HG02571 (cell line): ENCODE data around the gene STARD8.
"Not testable (repeated sequence)": the region's sequence is repeated elsewhere in the genome, so short reads cannot be mapped to it uniquely, and the experiment has no call there.

ENCODE experiments used
- ATAC-seq: cut with Tn5 transposase; IDR thresholded peaks from one replicate; pipeline ENCODE4 v1.9.1; 2021; ENCODE audit warnings: mild to moderate bottlenecking, moderate library complexity; ENCODE audit not compliant: unreplicated experiment

Gene STARD8

DNA sequence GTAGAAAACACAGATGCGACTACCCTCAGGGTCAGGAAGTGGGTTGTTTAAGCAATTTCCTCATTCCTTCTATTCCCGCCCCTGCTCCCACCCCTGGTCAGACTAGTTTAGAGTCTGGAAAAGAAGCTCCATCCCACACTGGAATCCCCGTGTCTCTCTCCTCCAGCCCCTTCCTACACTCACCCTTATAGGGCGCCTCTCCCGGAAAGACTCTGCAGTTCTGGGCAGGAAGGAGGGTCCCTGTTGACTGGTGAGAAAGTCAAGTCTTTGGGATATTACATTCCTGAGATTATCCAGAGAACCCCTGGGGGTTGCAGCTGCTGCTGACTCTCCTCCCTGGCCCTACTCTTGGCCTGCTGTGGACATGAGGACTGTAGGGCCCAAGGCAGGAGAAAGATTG is 11.9 kb downstream of the STARD8 start:
- ATAC-seq = no peak

DNA sequence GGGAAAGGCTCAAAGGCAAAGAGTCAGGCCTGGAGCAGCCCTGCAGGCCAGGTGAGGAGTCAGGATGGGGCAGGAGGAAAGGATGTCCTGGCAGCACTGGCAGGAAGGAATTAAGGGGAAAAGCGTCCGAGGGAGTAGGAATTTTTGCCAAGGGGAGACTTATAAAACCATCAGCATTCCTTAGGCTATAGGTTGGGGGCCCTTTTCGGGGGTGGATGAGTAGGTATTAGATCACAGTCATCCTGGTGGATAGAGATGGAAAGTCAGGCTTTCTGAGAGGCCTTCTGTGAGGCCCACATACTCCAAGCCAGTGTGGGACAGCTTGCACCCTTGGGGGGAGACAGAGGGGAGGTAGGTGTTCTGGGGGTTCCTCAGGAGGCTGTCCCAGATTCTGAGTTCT is 12.3 kb downstream of the STARD8 start:
- no peak for ATAC-seq

DNA sequence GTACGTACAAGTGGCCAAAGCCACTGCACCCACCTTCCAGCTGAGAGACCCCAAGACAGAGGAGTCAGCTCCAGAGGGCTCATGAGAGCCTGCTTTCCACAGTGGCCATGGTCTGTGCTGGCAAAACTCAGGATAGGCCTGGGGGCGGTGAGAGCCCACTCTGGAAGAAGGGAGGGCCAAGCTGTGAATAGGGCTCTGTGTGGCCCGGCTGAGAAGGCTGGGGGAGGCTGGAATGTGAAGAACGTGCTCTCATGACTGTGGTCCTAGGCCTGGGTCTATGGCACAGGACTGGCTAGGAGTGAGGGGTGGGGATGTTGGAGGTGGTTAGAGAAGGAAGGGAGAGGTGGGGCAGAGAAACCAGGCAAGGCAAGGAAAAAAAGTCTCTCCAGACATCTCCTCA is 13.3 kb downstream of the STARD8 start:
- no peak for ATAC-seq

DNA sequence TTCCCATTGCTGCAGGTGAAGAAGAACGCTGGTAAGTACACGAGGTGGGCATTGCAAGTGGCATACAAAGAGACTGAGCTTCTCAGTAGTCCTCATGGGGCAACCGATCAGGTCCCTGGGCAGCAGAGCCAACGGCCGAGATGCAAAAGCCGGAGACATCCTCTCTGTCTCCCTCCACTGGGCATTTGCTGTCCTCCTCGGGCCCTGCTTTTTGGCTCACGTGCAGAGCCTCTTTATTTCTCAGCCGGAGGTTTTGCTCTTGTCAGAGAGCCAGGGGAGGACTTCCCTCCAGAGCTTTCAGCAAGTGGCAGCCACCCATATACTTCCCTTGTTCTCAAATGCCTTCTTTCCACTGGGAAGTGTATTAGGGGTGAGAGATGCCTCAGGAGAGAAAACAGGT is 18.0 kb downstream of the STARD8 start:
- no peak for ATAC-seq

DNA sequence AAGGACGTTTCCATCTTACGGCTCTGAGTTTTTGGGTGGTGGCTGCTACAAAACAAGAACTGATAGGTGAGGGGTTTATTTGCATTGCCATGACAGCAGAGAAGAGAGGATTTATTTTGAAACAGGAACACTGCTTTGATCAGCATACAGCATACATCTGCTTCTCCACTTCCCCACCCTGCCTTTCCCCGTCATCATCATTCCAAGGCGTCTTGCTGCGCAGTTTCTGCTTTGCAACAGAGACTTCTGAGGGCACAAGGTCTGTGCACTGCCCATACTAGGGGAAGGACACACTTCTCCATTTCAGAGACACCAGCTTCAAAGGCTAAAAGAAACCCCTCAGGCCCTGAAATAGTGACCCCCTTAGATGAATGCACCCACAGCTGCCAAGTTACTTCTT is 19.1 kb downstream of the STARD8 start:
- ATAC-seq = no peak

DNA sequence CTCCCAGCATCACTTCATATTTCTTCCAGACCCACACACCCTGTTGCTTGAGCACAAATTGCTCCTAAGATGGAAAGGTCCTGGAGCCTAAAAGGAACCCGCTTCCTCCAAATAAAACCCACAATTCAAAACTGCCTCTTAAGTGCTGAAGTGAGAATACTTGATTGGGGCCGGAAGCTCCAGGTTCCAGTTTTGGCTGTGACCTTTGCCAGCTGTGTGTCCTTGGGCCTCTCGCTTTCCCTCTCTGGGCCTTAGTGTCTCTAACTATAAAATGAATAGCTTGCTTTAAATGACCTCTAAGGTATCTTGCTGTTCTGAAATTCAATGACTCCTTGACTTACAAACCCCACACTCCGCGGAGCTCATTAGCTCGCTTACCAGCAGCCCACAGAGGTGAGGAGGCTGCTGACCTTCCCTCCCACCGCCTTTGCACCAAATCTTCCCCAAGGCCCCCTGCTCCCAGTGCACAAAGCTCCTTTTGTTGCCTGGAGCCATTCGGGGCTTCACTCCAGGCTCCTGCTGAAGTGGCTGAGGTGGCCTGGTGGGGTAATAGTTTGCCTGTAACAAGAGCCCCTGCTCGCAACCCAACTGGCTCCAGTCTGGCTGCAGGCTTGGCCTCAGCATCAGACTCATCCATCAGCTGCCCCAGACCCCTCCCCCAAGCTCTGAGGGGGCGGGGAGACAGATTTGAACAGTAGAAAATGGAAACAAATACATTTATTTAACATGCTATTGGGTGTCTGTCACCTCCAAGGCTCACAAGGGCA is 21.8 kb downstream of the STARD8 start:
- ATAC-seq = no peak

DNA sequence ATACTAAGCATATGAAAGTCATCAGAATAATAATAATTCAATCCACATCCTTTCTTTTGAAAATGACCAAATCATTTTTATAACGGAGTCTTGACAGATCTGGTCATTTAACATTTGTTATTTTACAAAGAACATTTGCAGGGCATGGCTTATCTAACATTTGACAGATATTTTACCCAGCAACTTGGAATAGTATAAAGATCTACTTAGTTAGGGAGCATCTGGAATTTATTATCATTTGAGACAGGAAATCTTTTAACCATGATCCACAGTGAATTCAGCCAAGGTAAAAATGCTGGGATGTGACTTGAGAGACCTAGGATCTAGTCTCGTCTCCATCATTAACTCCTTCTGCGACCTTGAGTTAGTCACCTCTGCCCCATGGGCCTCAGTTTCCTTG is 22.4 kb downstream of the STARD8 start:
- ATAC-seq = no peak

DNA sequence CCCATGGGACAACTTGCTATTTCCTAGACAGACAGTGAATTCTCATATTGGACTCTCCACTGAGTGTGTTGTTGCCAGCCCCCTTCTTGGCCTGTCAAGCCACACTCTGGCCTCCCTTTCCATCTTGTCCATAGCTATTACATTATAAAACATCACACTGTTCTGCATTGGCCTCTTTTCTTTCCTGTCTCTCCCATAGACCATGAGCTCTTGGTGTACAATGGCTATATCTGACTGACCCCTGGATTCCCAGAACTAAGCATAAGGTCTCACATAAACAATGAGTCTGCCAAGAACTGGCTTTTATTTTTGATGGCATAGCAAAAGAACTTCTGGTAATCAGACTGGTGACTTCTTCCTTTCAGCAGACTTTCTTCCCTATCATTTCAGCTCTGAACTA is 23.8 kb downstream of the STARD8 start:
- ATAC-seq = no peak

DNA sequence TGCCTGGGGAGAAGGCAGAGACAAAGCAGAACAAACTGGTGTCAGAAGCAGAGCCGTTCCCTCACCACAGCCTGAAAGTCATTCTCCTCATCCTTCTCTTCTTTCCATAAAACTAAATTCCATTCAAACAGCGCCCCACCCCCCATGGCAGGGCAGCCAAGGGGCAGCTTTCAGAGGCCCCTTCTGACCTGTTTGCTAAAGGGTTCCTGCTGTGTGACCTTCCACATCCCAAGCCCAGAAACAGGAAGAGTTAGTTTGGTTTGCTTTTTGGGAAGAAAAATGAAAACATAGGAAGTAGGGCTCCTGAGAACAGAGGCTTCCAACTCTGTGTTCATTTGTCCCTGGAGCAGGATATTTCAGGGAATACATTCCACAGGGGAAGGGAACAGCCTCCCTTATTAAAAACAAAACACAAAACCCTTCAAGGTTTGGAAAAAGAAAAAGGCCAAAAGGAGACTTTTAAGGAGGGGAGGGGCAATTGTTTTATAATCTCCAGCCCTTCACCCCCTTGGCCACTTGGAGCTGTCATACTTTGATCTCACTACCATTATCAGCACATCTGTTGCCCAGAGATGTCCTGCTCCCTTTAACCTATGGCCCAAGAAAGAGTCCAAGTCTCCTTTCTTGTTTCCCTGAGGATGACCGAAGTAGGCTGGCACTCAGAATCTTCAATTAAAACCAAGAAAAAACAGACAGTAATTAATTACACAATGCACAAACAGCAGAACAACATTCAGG is 25.3 kb downstream of the STARD8 start:
- no peak for ATAC-seq

DNA sequence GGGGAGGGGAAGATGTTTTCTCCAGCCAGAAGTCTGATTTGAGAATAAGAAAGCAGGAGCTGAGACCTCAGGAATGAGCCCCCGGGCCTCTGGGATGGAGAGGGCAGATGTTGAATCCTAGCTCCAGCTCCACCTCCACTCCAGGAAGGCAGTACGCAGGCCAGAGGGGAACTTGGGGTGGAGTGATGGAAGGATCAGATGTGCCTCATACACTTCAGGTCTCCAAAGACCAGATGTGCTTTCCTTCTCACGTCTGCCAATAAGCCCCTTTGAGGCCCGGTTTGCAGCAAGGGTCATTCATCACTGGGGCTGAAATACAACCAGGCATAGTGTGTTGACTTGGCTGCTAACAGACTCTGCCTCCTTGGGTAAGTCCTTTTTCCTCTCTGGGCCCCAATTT is 28.1 kb downstream of the STARD8 start:
- ATAC-seq = no peak

DNA sequence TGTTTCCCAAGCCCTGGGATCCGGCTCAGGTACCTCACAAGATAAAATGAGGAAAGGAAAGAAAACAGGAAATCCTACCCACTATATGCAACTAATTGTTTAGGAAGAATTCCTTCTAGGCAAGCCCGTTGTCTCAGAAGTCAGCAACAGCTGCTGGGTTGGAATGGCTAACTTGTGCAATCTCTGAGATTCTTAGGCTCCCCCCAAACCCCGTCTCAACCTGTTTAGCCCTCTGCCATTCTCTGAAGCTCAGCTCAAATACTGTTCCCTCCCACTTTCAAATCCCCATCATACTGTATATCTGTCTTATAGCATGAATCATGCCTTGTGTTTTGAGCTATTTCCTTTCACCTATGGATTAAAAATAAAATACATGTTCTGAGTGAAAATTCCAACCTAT is 28.9 kb downstream of the STARD8 start:
- ATAC-seq = no peak

DNA sequence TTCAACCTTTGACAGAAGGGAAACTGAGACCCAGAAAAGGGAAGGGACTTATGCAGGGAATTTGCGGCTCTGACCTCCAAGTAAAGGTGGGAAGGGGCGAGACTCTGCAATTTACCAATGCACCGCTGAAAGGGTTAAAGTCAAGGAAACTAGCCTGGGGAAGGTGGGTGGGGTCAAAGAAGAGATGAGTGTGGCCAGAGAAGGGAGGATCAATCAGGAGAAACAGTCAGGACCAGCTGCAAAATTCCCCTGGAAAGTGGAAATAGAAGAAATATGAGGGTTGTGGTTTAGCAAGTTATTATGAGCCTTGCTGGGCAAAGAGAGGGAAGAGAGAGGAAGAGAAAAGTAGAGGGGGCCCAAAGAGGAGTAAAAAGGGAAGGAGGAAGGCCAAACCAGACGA is 30.5 kb downstream of the STARD8 start:
- no peak for ATAC-seq

DNA sequence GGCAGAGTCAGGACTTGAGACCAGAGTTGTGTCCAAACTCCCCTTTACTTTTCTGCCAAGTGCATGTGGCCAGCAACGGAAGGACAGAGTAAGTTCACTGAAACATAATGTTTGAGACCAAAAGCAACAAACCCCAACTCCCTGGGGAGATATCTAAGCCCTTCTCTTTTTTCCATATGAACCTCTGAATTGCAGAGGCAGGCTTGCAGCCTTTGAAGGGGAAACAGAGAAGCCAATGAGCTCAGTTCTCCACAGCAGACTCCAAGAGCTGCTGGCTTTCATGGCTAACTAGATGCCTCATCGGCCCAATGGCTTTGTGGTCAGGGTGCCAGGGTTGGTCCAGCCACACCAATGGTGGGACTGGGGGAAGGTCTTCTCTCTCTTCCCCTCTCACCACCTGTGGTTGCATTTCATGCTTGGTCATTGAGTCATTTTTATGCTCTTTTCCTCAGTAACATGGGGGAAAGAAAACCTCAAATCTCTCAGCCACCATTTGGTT is 34.0 kb downstream of the STARD8 start:
- no peak for ATAC-seq

DNA sequence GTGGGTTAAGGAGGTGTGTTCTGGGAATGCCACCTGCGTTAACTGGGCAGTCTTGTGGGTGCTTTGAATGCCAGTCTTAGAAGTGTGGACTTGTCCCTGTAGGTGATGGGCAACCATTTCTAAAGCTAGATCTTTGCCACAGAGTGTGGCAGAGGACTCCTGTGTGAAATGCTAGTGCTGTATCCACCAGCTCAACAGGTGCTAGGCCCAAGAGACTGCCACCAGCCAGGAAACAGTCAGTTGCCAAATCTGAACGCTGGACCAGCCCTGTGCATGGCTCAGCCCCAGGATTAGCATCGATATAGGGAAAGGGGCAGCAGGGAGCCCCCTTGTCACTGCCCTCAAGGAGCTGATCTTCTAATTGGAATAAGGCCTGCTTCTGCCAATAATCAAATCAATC is 35.3 kb downstream of the STARD8 start:
- ATAC-seq = no peak

DNA sequence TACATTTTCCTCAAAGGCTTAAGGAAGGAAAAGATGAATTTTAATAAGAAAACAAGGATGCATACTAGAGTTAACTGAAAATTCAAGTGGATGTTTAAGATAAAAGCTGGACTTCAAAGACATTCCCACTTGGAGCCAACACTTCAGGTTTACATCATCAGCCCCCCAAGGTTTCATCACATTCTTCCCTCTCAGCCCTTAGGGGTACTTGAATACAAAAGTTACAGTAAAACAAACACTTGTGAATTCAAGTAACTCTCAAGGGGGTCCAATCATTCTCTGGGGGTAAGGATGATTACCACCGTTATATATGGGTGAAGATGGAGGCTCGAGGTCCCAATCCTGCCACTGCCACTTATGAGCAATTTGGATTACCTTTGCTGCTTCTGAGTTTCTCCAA is 36.1 kb downstream of the STARD8 start:
- ATAC-seq = no peak

DNA sequence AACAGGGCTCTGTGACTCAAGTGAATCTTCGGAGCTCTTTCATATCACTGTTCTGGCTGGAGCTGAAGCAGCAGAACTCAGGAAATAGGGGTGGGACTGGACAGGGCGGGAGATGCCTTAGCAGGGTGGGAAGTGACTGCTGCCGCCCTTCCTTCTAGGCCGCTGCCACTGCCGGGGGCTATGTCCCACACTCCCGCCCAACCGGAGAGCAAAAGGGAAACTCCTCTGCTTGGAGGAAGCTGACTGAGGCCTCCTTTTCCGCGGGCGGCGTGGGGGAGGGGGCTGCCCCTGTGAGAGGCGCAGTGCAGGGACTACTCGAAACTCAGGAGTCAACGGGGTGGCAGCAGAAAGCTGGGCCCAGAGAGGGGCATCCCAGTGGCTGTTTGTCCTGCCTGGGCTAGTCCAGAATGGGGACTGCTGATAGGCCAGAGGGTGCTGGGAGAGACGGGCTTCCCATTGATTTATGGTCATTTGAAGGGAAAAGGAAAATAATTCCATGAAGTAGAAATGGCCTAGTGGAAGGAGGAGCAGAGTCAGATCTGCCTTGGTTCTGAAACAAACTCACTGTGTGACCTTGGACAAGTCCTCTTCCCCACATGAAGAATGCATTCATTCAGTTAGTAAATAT is 36.9 kb downstream of the STARD8 start:
- ATAC-seq = no peak

DNA sequence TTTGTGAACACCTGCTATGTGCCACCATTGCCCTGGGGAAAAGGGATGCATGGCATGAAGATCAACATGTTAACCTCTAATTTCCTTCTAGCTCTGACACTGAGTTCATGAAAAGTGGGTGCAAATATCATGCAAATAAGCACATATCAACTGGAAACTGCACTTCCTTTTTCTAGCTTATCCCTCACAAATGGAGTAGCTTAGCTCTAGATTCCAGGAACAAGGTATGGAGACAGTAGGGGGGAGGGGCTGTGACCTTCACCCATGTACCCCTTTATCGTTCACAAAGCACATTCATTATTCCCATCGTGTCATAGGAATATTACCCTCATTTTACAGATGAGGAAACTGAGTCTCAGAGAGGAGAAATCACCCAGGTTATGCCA is 37.4 kb downstream of the STARD8 start:
- no peak for ATAC-seq

DNA sequence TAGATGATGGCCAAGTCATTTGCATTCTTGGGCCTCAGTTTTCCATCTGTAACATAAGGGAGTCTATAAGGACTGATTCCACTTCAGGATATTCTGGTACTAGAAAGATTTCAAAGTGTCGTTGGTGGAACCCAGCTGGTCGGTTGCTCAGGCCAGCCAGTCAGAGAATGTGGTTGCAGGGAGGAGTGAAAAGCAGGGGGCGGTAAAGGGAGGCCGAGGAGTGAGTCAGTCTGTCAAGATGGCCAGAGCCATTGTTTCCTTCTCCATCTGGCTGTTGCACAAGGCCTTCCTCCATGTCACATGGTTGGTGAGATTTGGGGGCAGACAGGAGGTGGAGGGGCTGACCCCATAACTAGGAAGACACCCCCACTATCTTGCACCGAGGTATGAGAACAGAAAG is 38.2 kb downstream of the STARD8 start:
- ATAC-seq = no peak

DNA sequence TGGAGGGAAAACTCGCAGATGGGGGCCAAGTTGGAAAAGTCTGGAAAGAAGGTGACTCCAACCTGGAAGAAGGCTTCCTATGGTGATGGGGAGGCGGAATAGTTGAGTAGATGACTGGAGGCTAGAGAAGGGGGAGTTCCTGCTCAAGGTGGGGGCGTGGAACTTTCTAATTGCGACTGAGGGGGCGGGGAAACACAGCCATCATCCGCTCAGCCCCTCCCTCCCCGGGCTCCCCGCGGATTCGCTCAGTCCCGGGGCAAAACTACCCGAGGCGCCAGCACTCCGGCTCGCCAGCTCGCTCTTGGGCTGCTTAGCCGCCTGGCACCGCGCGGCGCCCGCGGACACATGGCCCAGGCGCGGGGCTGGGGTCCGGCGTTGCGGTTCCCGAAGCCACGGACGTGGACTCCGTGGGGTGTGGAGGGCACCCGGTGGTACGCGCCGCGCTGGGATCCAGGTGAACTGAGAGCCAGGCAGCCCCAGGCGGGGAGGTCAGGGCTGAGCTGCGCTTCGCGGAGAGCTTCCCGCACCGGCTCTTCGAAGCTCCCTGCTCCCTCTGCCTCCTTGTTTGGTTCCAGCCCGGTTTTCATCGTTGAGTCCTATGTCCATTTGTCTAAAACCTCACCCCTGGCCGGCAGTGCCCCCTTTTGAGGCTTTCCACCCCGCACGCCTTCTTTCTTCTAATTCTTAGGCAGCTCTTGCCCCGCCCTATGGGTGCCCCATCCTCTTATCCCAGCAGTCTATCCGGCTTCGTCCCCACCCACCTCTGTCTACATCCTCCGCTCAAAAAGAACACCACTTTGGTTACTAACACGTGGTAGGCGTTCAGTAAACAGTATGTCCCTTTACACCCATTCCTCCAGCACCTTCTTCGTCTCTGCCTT is 38.9 kb downstream of the STARD8 start:
- no peak for ATAC-seq

DNA sequence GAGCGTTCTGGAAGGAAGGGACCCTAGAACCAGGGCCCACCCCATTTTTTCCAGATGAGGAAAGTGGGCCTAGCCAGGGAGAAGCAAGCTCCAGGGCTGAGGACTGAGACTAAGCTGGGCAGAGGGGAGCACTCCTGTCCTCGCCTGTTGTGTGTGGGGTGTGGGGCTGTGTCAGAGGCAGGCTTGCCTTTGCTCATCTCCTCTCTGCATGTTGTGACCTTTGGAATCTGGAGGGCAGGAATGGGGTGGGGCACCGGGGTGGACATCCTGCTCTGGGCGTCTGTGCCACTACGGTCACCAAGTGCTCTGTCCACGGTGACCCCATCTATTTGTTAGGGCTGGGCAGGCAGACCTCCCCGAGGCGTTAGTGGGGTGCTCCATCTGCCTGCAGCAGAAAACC is 41.5 kb downstream of the STARD8 start:
- not testable (repeated sequence) for ATAC-seq

DNA sequence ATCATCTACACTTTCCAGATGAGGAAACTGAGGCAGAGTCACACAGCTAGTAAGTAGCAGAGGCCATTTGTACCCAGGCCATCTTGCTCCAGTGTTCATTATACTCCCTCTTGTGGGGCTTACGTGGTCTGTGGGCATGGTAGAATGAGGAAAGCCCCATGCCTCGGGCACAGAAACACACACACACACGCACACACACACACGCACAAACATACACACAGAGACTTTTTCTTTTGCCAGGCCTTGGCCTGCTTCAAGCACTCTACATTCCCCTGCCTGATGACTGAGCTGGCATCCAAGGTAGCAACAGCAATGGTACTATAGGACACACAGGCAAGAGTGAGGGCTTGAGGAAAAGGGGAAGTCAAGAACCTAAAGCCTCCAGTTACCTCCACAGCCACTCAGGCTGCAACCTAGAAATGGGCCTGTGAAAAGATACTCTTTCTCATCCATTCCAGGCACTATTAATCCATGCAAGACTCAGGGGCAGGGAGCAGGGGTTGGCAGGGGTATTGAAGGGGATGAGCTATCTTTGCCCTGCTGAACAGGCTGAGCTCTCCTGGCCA is 43.6 kb downstream of the STARD8 start:
- no peak for ATAC-seq
